ENCODE results near the gene NGRN. TPM values are rescaled to one million over a fixed set of nuclear protein-coding genes. Genes with fewer than 3 reads are reported as not detected.
A peak's percentile ranks its signal among the peaks of the same experiment; 100 is the strongest.
"Not testable (repeated sequence)": the region's sequence is repeated elsewhere in the genome, so short reads cannot be mapped to it uniquely, and the experiment has no call there.

The NGRN gene
- total and polyA plus RNA-seq, 12 donors: 56.5 to 139 (median 119) TPM

DNA sequence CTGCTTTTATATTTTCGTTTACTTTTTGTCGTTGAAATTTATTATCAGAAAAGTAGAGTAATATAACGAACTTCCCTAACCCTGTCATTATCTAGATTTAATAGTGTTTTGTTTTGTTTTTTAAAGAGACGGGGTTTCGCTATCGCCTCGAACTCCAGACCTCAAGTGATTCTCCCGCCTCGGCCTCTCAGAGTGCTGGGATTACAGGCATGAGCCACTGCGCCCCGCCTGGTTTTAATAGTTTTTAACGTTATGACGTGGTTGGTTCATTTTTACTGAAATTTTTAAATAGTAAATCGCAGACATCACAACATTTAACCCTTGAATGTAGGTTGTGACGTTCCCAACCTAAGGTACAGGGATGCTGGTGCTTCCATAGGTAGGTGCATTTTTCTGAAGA, 1.0 kb downstream of the NGRN start:
- Histone ChIP-seq H3K27ac (peak overlapping the region in 9 of 10 donors; percentile 93 to 99 (median 96)), H3K27me3 (no peaks in the 10 kb centered on the region), H3K36me3 (peaks cover 0 to 45% (median 19%) of the 10 kb centered on the region in 9 donors), H3K4me1 (peaks cover 15 to 72% (median 57%) of the 10 kb centered on the region in 9 donors), H3K9me3 (no peaks in the 10 kb centered on the region), H3K4me3 (peak overlapping the region; percentile 62 to 90 (median 84))
- WGBS, 2 donors: 17 to 23% methylated on average over 15 of the region's 15 CpGs
- intact Hi-C loops (cut with DNase I): loop anchor here in 2 of 10 donors (5.0 kb wide), 1 partner anchor 34 kb away; the partner anchor contains the start of genes CIB1 (in 2 of the 2) and GDPGP1 (in 2 of the 2)
- TF ChIP-seq, protein P1, sequence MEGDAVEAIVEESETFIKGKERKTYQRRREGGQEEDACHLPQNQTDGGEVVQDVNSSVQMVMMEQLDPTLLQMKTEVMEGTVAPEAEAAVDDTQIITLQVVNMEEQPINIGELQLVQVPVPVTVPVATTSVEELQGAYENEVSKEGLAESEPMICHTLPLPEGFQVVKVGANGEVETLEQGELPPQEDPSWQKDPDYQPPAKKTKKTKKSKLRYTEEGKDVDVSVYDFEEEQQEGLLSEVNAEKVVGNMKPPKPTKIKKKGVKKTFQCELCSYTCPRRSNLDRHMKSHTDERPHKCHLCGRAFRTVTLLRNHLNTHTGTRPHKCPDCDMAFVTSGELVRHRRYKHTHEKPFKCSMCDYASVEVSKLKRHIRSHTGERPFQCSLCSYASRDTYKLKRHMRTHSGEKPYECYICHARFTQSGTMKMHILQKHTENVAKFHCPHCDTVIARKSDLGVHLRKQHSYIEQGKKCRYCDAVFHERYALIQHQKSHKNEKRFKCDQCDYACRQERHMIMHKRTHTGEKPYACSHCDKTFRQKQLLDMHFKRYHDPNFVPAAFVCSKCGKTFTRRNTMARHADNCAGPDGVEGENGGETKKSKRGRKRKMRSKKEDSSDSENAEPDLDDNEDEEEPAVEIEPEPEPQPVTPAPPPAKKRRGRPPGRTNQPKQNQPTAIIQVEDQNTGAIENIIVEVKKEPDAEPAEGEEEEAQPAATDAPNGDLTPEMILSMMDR (IDR thresholded peaks at IDR 0.05): no peak
- ATAC-seq (no peak), DNase-seq (no peak)

GRCh38 chr15:90268415-90268814, 2.9 kb downstream of the NGRN start:
- ATAC-seq (no peak), DNase-seq (no peak)
- Histone ChIP-seq H3K4me1 (peaks cover 15 to 79% (median 65%) of the 10 kb centered on the region in 9 donors), H3K27me3 (no peaks in the 10 kb centered on the region), H3K4me3 (no peak overlapping the region), H3K36me3 (peaks cover 0 to 64% (median 21%) of the 10 kb centered on the region in 9 donors), H3K27ac (no peak overlapping the region), H3K9me3 (no peaks in the 10 kb centered on the region)
- intact Hi-C loops (cut with DNase I): loop anchor here in 3 of 10 donors (2.0 to 5.0 kb wide), 2 partner anchors 36 kb away; partner anchors contain the start of genes CIB1 (in 3 of the 3) and GDPGP1 (in 2 of the 3)
- 80 to 90% methylated on average over 1 of the region's 1 CpG for WGBS, 2 donors
- TF ChIP-seq, protein P1 (IDR thresholded peaks at IDR 0.05): no peak

DNA sequence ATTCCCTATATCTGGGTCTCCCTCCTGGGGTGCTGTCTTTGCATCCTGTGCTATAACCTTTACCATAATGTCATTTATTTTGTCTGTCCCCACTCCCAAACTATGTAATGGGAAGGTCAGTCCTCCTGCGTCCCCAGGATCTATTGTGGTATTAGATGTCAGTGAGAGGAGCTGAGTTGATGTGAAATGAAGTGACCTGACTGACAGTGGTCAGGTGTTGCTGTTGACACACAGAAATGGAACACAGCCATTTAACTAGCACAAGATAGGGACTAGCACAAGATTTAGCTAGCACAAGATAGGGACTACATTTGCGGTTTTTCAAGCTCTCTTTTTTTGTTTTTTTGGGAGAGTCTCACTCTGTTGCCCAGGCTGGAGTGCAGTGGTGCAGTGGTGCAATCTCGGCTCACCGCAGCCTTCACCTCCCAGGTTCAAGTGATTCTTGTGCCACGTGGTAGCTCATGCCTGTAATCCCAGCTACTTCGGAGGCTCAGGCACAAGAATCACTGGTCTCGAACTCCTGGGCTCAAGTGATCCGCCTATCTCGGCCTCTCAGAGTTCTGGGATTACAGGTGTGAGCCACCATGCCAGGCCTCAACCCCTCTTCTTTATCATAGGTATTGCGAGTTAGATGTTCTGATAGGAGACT, 5.2 kb downstream of the NGRN start:
- intact Hi-C loops (cut with DNase I): no loop called here
- H3K9me3 ChIP-seq: no peaks in the 10 kb centered on the region
- H3K36me3 ChIP-seq: peaks cover 0 to 84% (median 21%) of the 10 kb centered on the region in 9 donors
- H3K4me1 ChIP-seq: peaks cover 15 to 67% (median 57%) of the 10 kb centered on the region in 9 donors
- no peak overlapping the region for H3K4me3 ChIP-seq
- DNase-seq (no peak), ATAC-seq (no peak)
- WGBS, 2 donors: 82 to 83% methylated on average over 10 of the region's 10 CpGs
- H3K27ac ChIP-seq: peak overlapping the region in 3 of 10 donors; percentile 22 to 49 (median 31)
- TF ChIP-seq, protein P1 (IDR thresholded peaks at IDR 0.05): no peak
- no peaks in the 10 kb centered on the region for H3K27me3 ChIP-seq

DNA sequence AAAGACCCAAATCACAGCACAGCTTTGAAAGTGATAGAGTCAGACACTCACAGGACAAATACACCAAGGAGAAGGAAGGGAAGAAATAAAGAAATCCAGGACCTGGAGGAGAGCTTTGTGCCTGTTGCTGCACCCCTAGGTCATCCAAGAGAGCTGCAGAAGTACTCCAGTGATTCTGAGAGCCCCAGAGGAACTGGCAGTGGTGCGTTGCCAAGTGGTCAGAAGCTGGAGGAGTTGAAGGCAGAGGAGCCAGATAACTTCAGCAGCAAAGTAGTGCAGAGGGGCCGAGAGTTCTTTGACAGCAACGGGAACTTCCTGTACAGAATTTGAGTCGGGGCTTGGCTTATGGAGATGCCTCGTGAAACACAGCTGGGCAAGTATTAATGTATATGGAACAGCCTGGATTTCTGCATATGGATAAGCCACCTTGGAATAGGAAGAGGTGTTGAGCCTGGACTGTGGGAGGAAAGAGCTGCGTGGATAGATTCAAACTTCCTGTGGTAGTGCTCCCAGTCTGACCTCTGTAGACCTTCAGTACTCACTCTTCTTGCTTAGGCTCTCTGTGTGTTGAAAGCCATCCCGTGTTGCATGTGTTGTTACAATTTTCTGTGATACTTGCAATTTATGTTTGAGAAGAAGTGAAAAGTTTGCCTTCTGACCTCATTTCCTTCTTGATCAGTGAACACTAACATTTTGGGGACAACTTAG, 6.1 kb downstream of the NGRN start:
- H3K27ac ChIP-seq: peak overlapping the region in 7 of 10 donors; percentile 5 to 49 (median 29)
- H3K36me3 ChIP-seq: peaks cover 0 to 91% (median 21%) of the 10 kb centered on the region in 9 donors
- no peak overlapping the region for H3K4me3 ChIP-seq
- DNase-seq (no peak), ATAC-seq (peak in 5 of 8 donors; percentile 40 to 63 (median 42))
- H3K27me3 ChIP-seq: no peaks in the 10 kb centered on the region
- no peaks in the 10 kb centered on the region for H3K9me3 ChIP-seq
- 40 to 44% methylated on average over 7 of the region's 7 CpGs for WGBS, 2 donors
- peaks cover 14 to 64% (median 55%) of the 10 kb centered on the region in 9 donors for H3K4me1 ChIP-seq
- intact Hi-C loops (cut with DNase I): no loop called here
- TF ChIP-seq, protein P1 (IDR thresholded peaks at IDR 0.05): no peak

DNA sequence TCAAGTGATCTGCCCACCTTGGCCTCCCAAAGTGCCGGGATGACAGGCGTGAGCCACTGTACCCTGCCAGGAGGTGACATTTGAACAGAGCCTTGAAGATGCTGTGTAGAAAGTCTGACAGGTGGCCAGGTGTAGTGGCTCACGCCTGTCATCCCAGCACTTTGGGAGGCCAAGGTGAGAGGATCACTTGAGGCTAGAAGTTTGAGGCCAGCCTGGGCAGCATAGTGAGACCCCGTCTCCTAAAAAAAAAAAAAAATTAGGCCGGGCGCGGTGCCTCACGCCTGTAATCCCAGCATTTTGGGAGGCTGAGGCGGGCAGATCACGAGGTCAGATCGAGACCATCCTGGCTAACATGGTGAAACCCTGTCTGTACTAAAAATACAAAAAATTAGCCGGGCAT, 13.0 kb downstream of the NGRN start:
- intact Hi-C loops (cut with DNase I); H3K27me3 ChIP-seq; H3K4me3 ChIP-seq; ATAC-seq; H3K27ac ChIP-seq; DNase-seq; H3K9me3 ChIP-seq; H3K4me1 ChIP-seq: not testable (repeated sequence)
- peaks cover 0 to 35% (median 4%) of the 10 kb centered on the region in 9 donors for H3K36me3 ChIP-seq
- WGBS, 2 donors: 96 to 99% methylated on average over 12 of the region's 12 CpGs

DNA sequence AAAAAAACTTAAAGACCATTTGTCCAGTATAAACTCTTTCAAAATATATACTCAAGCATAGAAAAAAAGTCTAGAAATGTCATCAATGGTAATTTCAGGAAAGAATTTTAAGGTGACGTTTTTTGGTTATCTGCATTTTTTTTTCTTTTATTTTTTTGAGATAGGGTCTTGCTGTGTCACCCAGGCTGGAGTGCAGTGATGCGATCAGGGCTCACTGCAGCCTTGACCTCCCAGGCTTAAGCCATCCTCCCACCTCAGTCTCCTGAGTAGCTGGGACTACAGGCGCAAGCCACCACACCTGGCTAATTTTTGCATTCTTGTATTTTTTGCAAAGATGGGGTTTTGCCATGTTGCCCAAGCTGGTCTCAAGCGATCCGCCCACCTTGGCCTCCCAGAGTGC, 15.3 kb downstream of the NGRN start:
- DNase-seq; ATAC-seq; H3K27me3 ChIP-seq; H3K27ac ChIP-seq; intact Hi-C loops (cut with DNase I); H3K4me3 ChIP-seq; H3K4me1 ChIP-seq; H3K9me3 ChIP-seq: not testable (repeated sequence)
- 92 to 97% methylated on average over 5 of the region's 5 CpGs for WGBS, 2 donors
- H3K36me3 ChIP-seq: peaks cover 0 to 15% (median 0%) of the 10 kb centered on the region in 9 donors

GRCh38 chr15:90281637-90282036, 16.2 kb downstream of the NGRN start:
- ATAC-seq; intact Hi-C loops (cut with DNase I); H3K4me3 ChIP-seq; H3K27me3 ChIP-seq; H3K4me1 ChIP-seq; DNase-seq; H3K36me3 ChIP-seq; H3K9me3 ChIP-seq; H3K27ac ChIP-seq: not testable (repeated sequence)
- 68 to 86% methylated on average over 6 of the region's 6 CpGs for WGBS, 2 donors
